ENCODE measurements around the gene AK3. TPM values are rescaled to one million over a fixed set of nuclear protein-coding genes. Genes with fewer than 3 reads are reported as not detected.
"Not testable (repeated sequence)": the region's sequence is repeated elsewhere in the genome, so short reads cannot be mapped to it uniquely, and the experiment has no call there.

Gene AK3
- total RNA-seq, 1 donor: 74.1 TPM

DNA sequence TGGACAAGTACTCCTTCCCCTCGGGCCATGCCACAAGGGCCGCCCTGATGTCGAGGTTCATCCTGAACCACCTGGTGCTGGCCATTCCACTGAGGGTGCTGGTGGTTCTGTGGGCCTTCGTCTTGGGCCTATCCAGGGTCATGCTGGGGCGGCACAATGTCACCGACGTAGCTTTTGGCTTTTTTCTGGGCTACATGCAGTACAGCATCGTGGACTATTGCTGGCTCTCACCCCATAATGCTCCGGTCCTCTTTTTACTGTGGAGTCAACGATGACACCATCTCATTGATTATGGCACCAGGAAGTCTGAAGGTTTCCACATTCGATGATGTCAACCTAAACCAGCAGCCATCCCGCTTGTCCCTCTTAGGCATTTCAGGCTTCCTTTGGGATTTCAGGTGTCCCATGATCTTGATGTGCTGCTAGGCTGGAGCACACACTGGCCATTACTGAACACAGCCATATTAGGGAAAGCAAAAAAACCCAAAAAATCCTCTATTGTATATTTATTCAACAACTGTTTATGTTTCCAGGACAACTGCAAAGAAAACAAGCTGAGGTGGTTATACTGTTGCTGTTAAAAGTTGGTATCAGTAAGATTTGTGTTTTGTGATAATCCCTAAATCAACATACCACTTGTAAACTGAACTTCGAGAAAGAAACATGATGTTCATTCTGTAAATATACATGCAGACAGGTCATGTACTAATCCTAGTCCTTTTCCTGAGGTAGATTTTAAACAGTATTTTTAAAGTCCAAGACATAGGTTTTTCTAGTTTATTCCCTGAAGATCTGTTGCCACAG is 77.8 kb downstream of the AK3 start:
- TF ChIP-seq, protein P1, sequence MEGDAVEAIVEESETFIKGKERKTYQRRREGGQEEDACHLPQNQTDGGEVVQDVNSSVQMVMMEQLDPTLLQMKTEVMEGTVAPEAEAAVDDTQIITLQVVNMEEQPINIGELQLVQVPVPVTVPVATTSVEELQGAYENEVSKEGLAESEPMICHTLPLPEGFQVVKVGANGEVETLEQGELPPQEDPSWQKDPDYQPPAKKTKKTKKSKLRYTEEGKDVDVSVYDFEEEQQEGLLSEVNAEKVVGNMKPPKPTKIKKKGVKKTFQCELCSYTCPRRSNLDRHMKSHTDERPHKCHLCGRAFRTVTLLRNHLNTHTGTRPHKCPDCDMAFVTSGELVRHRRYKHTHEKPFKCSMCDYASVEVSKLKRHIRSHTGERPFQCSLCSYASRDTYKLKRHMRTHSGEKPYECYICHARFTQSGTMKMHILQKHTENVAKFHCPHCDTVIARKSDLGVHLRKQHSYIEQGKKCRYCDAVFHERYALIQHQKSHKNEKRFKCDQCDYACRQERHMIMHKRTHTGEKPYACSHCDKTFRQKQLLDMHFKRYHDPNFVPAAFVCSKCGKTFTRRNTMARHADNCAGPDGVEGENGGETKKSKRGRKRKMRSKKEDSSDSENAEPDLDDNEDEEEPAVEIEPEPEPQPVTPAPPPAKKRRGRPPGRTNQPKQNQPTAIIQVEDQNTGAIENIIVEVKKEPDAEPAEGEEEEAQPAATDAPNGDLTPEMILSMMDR (IDR thresholded peaks at IDR 0.05; ENCODE audit: insufficient read depth, low read length): no peak
- peak overlapping the region; percentile 79 for H3K4me3 ChIP-seq (ENCODE audit: low read depth, low read length)
- DNase-seq (ENCODE audit: low read depth): no peak

DNA sequence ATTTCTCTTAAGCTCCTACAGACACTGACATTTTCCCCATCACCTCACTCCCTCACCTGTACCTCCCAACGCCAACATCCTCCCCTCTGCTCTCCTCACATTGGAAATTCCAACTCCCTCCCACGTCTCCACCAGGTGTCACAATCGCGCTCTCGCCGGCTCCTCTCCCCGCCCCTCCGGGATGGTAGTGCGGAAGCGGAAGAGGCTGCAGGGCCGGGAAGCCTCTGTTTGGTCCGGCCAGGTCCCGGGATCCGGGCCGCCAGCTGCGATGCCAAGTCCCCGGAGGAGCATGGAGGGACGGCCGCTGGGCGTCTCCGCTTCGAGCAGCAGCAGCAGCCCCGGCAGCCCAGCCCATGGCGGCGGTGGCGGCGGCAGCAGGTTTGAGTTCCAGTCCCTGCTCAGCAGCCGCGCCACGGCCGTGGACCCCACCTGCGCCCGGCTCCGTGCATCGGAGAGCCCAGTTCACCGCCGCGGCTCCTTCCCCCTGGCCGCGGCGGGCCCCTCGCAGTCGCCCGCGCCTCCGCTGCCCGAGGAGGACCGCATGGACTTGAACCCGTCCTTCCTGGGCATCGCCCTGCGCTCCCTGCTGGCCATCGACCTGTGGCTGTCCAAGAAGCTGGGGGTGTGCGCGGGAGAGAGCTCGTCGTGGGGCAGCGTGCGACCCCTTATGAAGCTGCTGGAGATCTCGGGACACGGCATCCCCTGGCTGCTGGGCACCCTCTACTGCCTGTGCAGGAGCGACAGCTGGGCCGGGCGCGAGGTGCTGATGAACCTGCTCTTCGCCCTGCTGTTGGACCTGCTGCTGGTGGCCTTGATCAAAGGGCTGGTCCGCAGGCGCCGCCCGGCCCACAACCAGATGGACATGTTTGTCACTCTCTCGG is 78.7 kb downstream of the AK3 start, which contains the start of gene PLPP6:
PLPP6 (plus strand) TSS at position 187 of the 881 bp plus-strand sequence; CDS start at position 269, 82 bp downstream.
- TF ChIP-seq, protein P1 (IDR thresholded peaks at IDR 0.05; ENCODE audit: insufficient read depth, low read length): peak; percentile 63
- peak; percentile 73 for DNase-seq (ENCODE audit: low read depth)
- peak within 1 kb of the TSS; percentile 79 for H3K4me3 ChIP-seq (ENCODE audit: low read depth, low read length)

DNA sequence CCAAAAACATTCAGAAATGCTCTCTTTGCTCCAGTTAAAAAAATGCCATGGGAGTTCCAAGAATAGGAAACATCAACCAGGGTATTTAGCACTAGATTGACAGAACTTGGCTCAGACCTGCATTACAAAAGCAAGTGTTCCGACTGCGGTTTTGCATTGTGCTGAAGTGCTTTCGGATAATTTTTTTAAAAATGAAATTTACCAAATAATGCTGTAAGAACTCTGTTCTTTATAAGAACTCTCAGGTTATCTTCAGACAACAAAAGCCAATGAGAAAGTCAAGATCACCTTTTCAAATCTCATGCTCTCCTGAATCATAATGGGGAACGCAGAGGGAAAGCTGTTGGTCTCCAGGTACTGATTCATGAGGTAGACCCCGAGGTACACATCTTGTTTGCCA is 79.4 kb downstream of the AK3 start:
- TF ChIP-seq, protein P1 (IDR thresholded peaks at IDR 0.05; ENCODE audit: insufficient read depth, low read length): no peak
- peak; percentile 63 for DNase-seq (ENCODE audit: low read depth)
- H3K4me3 ChIP-seq (ENCODE audit: low read depth, low read length): peak overlapping the region; percentile 79

DNA sequence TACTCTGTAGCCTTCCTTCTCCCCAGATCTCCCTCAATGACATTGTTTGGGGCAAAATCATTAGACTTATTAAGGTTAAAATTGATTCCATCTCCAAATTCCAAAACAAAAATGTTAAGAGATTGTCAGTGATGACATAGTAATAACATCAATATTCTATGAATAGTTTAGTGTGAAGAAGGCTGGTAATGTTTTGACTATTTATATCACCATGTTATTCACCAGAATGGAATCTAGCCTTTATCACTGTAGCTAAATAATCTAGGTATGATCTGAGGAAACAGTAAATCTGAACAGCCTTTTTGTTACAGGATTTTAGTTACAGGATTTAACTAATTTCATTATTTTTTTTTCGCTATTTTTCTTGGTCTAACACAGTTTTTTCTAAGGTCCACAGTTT is 79.8 kb downstream of the AK3 start:
- TF ChIP-seq, protein P1 (IDR thresholded peaks at IDR 0.05; ENCODE audit: insufficient read depth, low read length): no peak
- peak; percentile 56 for DNase-seq (ENCODE audit: low read depth)
- no peak overlapping the region for H3K4me3 ChIP-seq (ENCODE audit: low read depth, low read length)

DNA sequence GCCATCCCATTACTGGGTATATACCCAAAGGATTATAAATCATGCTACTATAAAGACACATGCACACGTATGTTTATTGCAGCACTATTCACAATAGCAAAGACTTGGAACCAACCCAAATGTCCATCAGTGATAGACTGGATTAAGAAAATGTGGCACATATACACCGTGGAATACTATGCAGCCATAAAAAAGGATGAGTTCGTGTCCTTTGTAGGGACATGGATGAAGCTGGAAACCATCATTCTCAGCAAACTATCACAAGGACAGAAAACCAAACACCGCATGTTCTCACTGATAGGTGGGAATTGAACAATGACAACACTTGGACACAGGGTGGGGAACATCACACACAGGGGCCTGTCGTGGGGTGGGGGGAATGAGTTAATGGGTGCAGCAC is 80.3 kb downstream of the AK3 start:
- not testable (repeated sequence) for H3K4me3 ChIP-seq (ENCODE audit: low read depth, low read length); DNase-seq (ENCODE audit: low read depth)

Other genes starting within 250 kb of the AK3 start
- gene PLPP6, start 78.9 kb downstream of the AK3 start, total RNA-seq (ENCODE audit: low replicate concordance): 4.6 and 8.8 TPM in 2 replicates
- gene SPATA6L, start 74.7 kb downstream of the AK3 start, total RNA-seq (ENCODE audit: low replicate concordance): 0.25 and 1.2 TPM in 2 replicates
- 17.5 and 35.2 TPM in 2 replicates for gene CDC37L1, start 61.6 kb downstream of the AK3 start, total RNA-seq (ENCODE audit: low replicate concordance)
- 10.2 and 13.4 TPM in 2 replicates for gene RCL1, start 51.7 kb upstream of the AK3 start, total RNA-seq (ENCODE audit: low replicate concordance)
- 13.2 and 19.2 TPM in 2 replicates for gene JAK2, start 244.1 kb upstream of the AK3 start, total RNA-seq (ENCODE audit: low replicate concordance)